GM21381 (cell line): ENCODE results near the gene SMIM10L2A.
"Not testable (repeated sequence)": the region's sequence is repeated elsewhere in the genome, so short reads cannot be mapped to it uniquely, and the experiment has no call there.

Source experiments
- ATAC-seq: cut with Tn5 transposase; IDR thresholded peaks from one replicate; pipeline ENCODE4 v1.9.1; 2021; ENCODE audit warnings: mild to moderate bottlenecking, moderate library complexity; ENCODE audit not compliant: unreplicated experiment

The SMIM10L2A gene

GRCh38 chrX:135421537-135421931 is 210 bp upstream of the SMIM10L2A start:
- ATAC-seq = peak; percentile 96

GRCh38 chrX:135422810-135423168 is 1.0 kb downstream of the SMIM10L2A start:
- ATAC-seq = not testable (repeated sequence)

GRCh38 chrX:135423173-135423864 is 1.6 kb downstream of the SMIM10L2A start:
- ATAC-seq = not testable (repeated sequence)

GRCh38 chrX:135424469-135424868 is 2.7 kb downstream of the SMIM10L2A start:
- no peak for ATAC-seq

- ATAC-seq = no peak
Measured at GRCh38 chrX:135425026-135425965, 3.6 kb downstream of the SMIM10L2A start.

- no peak for ATAC-seq
Measured at GRCh38 chrX:135429429-135429828, 7.7 kb downstream of the SMIM10L2A start.

GRCh38 chrX:135431886-135432285 is 10.1 kb downstream of the SMIM10L2A start:
- no peak for ATAC-seq

GRCh38 chrX:135432453-135432852 is 10.7 kb downstream of the SMIM10L2A start:
- no peak for ATAC-seq

- no peak for ATAC-seq
Measured at GRCh38 chrX:135432881-135433521, 11.3 kb downstream of the SMIM10L2A start.

GRCh38 chrX:135433531-135434257 is 11.9 kb downstream of the SMIM10L2A start:
- no peak for ATAC-seq

- ATAC-seq = no peak
Measured at GRCh38 chrX:135434258-135435138, 12.8 kb downstream of the SMIM10L2A start.

- no peak for ATAC-seq
Measured at GRCh38 chrX:135435139-135435922, 13.6 kb downstream of the SMIM10L2A start.

- no peak for ATAC-seq
Measured at GRCh38 chrX:135435933-135436332, 14.2 kb downstream of the SMIM10L2A start.

- no peak for ATAC-seq
Measured at GRCh38 chrX:135436456-135436855, 14.7 kb downstream of the SMIM10L2A start.

- ATAC-seq = no peak
Measured at GRCh38 chrX:135436966-135437866, 15.5 kb downstream of the SMIM10L2A start.

GRCh38 chrX:135437867-135438733 is 16.4 kb downstream of the SMIM10L2A start:
- no peak for ATAC-seq

- ATAC-seq = no peak
Measured at GRCh38 chrX:135438734-135439043, 16.9 kb downstream of the SMIM10L2A start.
